GM21367 (cell line): ENCODE data around the gene RIMS1.

Experiments used
- ATAC-seq: cut with Tn5 transposase; IDR thresholded peaks from one replicate; pipeline ENCODE4 v1.9.1; 2021; ENCODE audit not compliant: unreplicated experiment

The RIMS1 gene

DNA sequence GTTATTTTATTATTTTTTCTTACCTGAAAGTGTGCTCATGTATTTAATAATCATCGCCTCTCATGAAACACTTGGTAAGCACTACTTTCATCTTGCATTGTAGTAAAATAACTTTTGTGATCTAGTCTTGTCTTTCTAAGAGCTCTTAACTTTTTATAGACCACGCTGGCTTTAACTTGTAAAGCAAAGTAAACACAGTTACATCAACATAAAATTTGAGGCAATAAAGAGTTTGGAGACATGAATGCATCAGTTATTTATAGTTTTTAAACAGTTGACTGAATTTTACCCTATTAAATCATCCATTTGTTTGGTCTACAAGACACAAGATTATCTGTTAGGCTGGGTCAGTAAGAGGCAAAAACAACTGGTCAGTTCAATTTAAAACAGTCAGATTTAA lies 517.1 kb downstream of the RIMS1 start:
- ATAC-seq: no peak

DNA sequence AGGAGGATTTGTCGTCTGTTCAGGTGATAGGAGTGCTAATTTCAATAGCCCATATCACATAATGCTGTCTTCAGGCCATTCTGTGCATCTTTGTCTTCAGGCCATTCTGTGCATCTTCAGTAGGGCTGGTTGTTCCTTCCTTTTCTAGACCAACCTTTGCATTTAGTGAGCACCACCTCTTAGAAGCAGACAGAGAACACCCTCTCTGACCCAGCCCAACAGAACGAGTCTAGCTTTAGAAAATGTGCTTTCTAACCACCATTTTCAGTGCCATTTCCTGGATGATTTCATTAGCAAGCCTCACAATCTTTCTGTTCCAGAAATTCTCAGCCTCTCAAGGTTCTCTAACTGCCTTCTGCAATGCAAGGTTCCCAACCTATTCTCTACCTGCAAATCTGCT lies 520.2 kb downstream of the RIMS1 start:
- ATAC-seq: peak; percentile 90

DNA sequence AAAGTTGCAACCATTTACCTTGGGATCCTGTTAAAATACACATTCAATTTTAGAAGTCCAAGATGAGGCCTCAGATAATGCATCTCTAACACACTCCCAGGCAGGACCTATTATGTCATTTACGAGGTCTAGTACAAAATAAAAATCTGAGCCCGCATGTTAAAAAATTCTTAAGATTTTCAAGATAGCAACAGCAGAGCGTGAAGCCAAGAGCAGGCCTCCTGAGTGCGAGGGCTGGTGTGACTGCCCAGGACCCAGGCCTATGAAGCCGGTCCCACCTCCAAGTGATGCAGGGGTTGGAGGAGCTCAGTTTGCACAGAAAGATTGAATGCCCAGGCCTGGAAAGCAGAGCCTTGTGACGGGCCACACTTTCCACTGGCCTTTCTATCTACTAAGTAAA lies 524.4 kb downstream of the RIMS1 start:
- no peak for ATAC-seq

DNA sequence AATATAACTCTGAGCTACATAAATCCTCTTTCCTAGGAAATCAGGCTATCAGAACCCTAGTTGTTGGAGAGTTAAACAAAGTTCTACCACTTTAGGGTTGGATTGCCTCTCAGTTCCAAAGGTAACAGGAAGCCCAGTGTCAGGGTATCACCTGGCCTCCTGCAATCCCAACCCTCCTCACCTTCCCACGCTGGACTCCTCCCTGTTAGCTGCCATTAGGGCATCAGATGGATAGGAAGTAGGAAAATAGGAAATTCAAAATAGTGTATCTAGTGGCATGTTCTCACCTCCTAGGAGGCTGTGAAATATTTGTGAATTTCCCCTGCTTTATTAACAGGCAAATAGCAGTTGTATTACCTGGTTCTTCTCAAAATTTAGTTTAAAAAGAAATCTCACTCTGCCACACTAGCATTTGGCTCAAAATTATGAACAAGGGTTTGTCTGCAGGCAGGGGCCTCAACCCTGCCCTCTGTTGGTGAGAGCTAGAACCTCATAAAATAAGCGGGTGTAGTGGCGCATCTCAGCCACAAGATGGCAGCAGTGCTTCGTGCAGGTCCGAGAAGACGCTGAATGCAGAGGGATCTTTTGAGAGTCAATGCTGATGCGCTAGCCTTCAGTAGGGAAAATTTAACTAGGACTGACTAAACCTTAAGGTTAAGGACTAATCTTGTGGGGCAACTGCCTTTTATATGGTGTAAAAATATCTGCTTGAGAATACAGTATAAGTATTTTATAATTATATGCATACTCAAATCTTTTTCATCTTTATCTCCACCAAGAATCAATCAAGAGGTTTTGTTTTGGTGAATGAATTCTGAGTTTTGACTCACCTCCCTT lies 525.7 kb downstream of the RIMS1 start:
- ATAC-seq: peak; percentile 87

DNA sequence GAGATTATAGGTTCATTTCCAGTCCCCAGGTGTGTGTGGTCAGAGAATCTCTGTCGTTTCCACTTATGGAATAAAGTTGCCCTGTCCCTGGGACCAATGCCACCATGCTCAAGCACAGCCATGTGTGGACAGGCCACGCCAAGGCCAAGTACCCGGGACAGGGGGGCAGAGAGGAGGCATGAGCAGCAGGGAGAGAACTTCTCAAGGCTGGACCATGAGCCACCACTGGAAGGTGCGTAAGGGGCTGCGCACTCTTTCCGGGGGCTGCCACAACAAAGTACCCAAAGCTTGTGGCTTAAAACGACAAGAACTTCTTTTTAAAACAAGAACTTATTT lies 526.3 kb downstream of the RIMS1 start:
- no peak for ATAC-seq

DNA sequence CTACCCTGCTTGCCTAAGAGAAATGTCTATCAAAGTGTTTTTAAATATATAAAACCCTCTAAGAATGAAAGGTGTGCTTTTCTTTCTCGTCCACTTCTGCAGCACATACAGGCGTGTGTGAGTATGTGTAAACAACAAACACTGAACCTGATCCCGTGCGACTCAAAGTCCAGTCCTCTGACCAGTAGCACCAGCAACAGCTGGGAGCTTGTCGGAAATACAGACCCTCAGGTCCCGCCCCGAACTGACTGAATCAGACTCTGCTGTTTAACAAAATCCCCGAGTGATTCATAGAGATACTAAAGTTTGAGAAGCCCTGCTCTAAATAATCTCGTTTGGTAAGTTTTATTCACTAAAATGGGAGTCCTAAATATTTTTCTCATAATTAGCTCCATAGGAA lies 527.5 kb downstream of the RIMS1 start:
- ATAC-seq: no peak

DNA sequence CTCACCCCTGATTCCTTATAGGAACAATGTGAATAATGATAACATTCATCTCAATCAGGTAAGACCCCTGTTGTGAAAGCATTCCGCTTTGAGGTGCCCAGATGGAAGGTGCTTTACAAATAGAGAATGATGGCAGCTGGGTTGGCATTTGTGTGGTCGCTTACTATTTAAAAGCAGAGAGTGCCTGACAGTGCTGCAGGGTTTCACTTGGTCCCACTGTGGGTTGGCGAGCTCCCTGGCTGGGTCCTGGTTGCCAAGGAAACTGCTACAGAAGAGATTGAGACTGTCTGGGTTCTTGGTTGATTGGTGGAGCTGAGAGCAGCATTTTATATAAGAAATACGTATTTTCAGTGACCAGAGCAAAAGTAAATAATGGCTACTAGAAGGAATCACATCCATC lies 528.3 kb downstream of the RIMS1 start:
- no peak for ATAC-seq

DNA sequence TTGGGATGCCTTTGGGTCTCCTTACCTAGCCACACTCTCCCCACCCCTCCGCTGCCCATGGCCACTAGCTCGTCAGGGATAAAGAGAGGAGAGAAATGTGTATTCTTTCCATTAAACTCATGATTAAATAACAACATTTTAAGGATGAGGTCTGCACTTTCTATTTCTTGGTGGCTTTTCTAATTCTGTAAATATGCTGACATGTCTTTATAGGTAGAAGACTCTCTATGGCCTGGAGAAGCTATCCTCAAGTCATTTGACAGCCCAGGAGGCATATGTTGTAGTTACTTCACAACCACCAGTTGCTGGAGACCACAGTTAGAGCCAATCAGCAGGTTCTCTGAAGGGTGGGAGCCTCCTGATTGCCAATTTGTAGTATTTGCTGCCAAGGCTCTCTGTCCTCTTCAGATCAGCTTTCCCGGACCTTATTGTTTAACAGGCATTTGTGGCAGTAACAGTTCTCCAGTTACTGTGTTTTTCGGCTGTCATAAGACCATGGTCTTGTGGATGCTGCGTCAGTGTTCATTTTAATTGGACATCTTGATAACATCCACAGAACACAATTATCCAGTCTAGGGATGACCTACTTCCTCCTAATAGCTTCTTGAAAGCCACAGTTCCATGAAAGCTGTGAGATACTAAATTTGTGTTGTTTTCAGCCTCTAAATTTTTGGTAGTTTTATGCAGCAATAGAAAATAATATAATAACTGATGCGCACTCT lies 530.6 kb downstream of the RIMS1 start:
- ATAC-seq: no peak

DNA sequence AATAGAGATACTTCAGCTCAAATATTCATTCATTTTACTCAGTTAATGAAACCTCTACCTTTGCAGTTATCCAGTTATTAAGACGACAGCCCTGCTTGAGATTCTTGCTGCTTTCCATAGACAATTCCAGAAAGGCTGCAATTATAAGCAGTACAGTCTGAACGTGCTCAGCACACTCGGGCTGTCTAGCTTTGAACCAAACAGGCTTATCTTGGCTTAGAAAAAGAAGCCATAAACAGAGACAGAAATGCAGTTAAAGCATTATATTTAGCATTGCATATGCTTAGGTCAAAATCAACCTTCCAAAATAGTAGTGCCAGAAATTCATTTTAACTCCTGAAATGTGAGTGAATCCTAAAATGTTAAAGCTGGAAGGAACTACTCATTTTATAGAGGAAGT lies 531.4 kb downstream of the RIMS1 start:
- no peak for ATAC-seq

DNA sequence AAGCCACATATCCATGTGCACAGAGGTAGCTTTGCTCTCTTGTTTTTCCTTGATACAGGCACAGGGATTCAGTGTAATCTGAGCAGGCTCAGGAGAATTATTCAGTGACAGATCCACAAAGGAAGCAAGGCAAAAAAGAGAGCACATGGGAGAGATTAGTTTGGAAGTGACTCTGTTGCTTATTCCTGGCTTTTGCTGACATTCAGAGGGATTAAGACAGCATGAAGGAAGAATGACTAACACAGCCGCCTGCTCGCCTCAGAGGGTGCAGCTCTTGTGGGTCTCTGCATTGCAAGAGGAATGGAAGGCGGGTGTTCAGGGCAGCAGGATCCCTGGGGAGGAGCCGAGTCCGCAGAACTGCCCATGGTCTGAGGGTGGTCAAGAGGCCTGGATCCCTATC lies 532.1 kb downstream of the RIMS1 start:
- no peak for ATAC-seq

DNA sequence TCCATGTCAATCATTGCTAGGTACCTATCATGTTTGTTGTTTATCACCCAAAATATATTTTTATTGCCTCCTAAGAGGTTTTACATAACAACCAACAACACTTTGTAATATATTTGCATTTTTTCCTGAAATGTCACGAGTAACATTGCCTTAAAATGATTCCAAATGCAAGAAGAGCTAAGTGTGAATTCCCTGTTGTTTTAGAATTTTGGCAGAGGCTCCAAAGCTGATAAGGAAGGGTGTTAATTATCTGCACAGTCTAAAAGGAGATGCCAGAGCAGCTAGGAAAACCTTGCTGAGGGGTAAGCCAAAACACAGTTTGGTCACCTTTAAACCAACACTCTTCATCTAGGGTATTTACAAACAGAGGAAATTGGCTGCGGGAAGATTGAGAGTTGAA lies 533.6 kb downstream of the RIMS1 start:
- ATAC-seq: no peak

DNA sequence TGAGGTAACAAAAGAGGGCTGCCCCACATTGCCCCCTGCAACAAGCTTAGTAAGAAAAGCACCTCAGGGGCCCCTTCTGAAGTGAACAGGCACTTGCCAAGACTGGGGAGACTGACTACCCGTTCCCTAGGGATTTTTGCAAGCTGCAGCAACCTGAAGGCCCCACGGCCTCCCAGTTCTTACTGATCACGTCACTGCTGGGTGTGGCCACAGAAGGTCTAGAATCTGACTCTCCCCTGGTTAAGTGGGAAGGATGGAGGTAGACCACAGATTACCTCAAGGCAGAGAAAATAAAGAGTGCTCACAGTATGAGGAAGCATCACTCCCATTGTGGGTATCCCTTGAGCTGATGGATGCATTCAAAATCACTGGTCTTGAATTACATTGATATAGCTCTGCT lies 534.1 kb downstream of the RIMS1 start:
- ATAC-seq: no peak

DNA sequence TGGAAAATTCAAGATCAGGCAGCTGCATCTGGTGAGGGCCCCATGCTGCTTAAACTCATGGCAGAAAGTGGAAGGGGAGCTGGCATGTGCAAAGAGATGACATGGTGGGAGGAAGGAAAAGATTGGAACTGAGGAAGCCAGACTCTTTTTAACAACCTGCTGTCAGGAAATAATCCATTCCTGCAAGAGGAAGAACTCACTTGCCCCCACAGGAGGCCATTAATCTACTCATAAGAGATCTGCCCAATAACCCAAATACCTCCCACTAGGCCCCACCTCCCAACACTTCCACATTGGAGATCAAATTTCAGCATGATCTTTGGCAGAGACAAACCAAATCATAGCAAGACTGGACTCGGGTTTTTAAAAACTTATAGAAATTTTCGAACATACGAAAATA lies 535.0 kb downstream of the RIMS1 start:
- no peak for ATAC-seq

DNA sequence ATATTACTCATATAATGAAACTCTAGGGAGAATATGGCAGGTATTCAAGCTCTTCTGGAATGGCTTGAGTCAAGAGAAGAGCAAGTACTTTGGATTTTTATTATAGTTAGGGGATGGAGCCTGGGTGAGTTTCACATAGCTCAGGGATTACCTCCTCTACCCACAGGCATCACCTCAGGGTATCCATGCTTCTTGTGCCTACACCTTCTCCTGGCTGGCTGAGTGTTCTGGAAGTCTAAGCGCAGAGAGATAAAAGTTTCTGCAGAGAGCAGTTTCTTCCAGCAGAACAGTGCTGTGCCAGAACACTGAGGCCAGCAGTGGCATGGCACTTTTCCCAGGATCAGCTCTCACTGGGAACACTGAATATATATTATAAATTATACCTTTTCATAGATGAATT lies 535.8 kb downstream of the RIMS1 start:
- no peak for ATAC-seq

DNA sequence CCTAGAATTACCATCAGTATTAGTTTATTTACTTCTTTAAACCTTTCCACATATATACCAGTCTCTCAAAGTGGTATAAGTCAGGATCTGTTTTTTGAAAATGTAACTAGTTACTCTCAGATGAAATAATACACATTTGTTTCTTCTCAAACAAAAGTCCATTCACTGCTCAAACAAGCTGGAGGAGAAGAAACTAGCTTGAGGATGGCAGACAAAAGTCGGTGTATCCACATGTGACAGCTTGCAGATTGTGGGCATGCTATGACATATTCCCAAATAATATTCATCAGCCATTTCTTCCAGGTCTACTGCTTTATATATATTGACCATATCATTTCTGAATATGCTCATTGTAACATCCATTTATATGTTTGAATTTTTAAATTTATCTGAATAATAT lies 538.1 kb downstream of the RIMS1 start:
- no peak for ATAC-seq

DNA sequence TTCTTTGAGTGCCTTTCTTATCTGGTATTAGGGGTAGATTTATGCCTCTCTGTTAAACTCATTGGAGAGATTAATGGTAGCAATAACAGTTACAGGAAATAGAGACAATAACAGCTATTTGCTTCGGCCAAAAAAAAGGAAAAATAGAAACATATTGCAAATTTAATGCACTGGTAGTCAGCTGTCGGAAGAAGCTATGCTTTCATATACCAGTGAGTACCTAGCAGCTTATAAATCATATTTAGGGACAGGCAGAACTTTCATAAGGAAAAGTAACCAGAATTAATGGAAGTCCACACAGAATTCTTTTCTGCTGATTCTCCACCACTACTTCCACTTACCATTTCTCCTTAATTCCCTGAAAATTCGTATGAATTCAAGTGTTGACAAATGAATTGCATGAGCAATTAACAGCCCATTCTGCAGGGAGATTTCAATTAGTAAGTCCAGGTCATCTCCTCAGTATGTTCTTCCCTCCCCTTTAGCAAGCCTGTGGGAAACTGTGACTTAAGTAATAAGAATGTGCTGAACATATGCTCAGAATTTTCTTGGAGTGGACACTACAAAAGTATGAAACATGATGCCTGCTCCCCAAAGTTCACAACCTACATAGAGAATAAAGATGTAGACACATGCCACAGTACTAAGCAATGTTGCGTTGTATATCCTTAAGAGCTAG lies 538.8 kb downstream of the RIMS1 start:
- no peak for ATAC-seq

DNA sequence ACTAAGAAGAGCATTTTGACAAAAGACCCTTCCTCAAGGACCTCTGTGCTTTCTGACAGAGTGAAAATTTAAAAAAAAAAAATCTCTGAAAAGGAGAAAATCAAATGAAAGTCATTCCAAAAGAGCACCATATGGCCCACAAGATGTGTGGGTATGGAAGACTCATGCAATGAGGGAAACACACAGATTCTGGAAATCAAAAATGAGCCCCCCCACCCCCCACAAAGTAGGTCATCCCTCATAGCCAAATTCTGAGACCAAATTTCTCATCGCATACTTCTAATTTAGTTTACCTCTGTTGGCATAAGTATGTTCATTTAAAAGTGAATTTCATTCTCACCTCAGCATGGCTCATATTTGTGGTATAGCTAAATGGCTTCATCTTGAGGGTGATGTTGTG lies 554.3 kb downstream of the RIMS1 start:
- no peak for ATAC-seq

DNA sequence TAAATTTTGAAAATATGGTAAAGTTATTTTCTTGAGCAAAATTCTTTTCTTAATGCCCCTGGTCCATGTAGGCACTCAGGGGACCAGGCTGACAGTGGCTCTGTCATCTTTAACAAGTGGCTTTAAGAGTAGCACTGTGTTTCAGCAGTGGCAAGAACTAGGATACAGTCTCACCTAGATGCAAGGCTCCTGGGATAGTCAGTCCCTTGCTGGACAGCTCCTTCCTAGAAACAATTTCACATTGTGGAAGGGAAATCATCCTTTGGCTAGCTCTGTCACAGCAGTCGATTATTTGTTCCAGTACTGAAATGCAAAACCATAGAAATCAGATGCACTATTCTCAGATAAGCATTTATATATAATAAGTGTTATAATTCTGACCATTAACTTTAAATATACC lies 560.1 kb downstream of the RIMS1 start:
- ATAC-seq: no peak
